GM12878 (cell line): Measurements from ENCODE around the gene CLDN19. TPM values are rescaled to one million over a fixed set of nuclear protein-coding genes. Genes with fewer than 3 reads are reported as not detected.

ENCODE experiments used
- ATAC-seq: fragments of 200-7000 bp; cut with Tn5 transposase; 3 replicates; pipeline ENCODE4 v1.9.1; 2020; ENCODE audit warnings: mild to moderate bottlenecking, moderate library complexity
- BruUV-seq: library from RNA; stranded (reverse); fragments of 400-500 nt; replicated peaks from 2 replicates; lab custom pipeline; 2021; lab: Mats Ljungman, UMichigan
- CTCF ChIA-PET: fragments of 300-600 bp; sonication (Branson Sonifier 250); formaldehyde crosslinking; extraction: SDS; loops from one replicate; lab custom pipeline; 2021; ENCODE audit warnings: inconsistent platforms; lab: Yijun Ruan, JAX
- POLR2A ChIA-PET: fragments of 350-600 bp; formaldehyde crosslinking; extraction: SDS; loops from one replicate; lab custom pipeline; 2021; ENCODE audit warnings: inconsistent platforms; lab: Charles Lee
- RAD21 ChIA-PET: fragments of 300-600 bp; sonication (Branson Sonifier 250); formaldehyde crosslinking; loops from one replicate; lab custom pipeline; 2023; ENCODE audit warnings: antibody characterized with exemption; ENCODE audit not compliant: unreplicated experiment; lab: Charles Lee
- SMC1A ChIA-PET: fragments of 300-600 bp; sonication (Branson Sonifier 250); formaldehyde crosslinking; loops from one replicate; lab custom pipeline; 2023; ENCODE audit not compliant: unreplicated experiment, uncharacterized antibody; lab: Charles Lee
- DNase-seq: peaks from one replicate; pipeline ENCODE4 v3.0.0-alpha.2; 2011; ENCODE audit warnings: low read depth, low spot score
- FAIRE-seq: peaks from 3 replicates; lab custom pipeline; 2011; peaks lifted over from hg19 to GRCh38; lab: Jason Lieb, UNC
- H2AFZ ChIP-seq: 2 replicates; pipeline ENCODE4 v1.6.0; 2011; ENCODE audit warnings: low read depth, low read length, control low read depth; ENCODE audit not compliant: control insufficient read depth
- H3K27ac ChIP-seq: 2 replicates; pipeline ENCODE4 v1.5.1; 2011; ENCODE audit warnings: control low read depth; ENCODE audit not compliant: control insufficient read depth, insufficient read depth
- H3K27me3 ChIP-seq, 2 experiments: replicated peaks in 1 of 2; 2 replicates each; pipeline versions ENCODE4 v1.6.0 to v1.6.1; 2011; ENCODE audit warnings: low read length in 1 of 2; ENCODE audit not compliant: control insufficient read depth in 2 of 2, insufficient read depth in 2 of 2
- H3K36me3 ChIP-seq, 2 experiments: 2 replicates each; pipeline ENCODE4 v1.5.1; 2011; ENCODE audit warnings: low read length in 1 of 2; ENCODE audit not compliant: control insufficient read depth in 2 of 2, insufficient read depth in 2 of 2
- H3K4me1 ChIP-seq: 2 replicates; pipeline ENCODE4 v1.6.1; 2011; ENCODE audit warnings: mild to moderate bottlenecking, low read length, moderate library complexity, mixed read lengths; ENCODE audit not compliant: control insufficient read depth, insufficient read depth
- H3K4me2 ChIP-seq: 2 replicates; pipeline ENCODE4 v1.6.0; 2011; ENCODE audit warnings: control low read depth; ENCODE audit not compliant: control insufficient read depth, insufficient read depth
- H3K4me3 ChIP-seq: fragments of 200-600 bp; sonication (generic); 2 replicates; pipeline ENCODE4 v1.5.1; 2016
- H3K79me2 ChIP-seq: 2 replicates; pipeline ENCODE4 v1.6.0; 2011; ENCODE audit warnings: low read length; ENCODE audit not compliant: control insufficient read depth, insufficient read depth
- H3K9ac ChIP-seq: 2 replicates; pipeline ENCODE4 v1.8.0; 2011; ENCODE audit warnings: low read length, control low read depth, mixed read lengths; ENCODE audit not compliant: control insufficient read depth, insufficient read depth
- H3K9me3 ChIP-seq: replicated peaks from 3 replicates; pipeline ENCODE4 v1.5.1; 2011; ENCODE audit warnings: mild to moderate bottlenecking, low read length; ENCODE audit not compliant: control insufficient read depth, insufficient read depth
- H4K20me1 ChIP-seq: 2 replicates; pipeline ENCODE4 v1.6.0; 2011; ENCODE audit not compliant: control insufficient read depth, insufficient read depth
- ASH2L ChIP-seq: fragments of 300-600, 200-600 bp; sonication (generic); IDR thresholded peaks from 2 replicates; pipeline ENCODE4 v1.6.1; 2017; ENCODE audit warnings: low read depth, mild to moderate bottlenecking, borderline replicate concordance
- BACH1 ChIP-seq: fragments of 450-650 bp; IDR thresholded peaks from 2 replicates; pipeline ENCODE4 v1.6.1; 2017; ENCODE audit warnings: mild to moderate bottlenecking, borderline replicate concordance
- BCL11A ChIP-seq: IDR thresholded peaks from 2 replicates; pipeline ENCODE4 v1.6.1; 2011; ENCODE audit warnings: low read depth, low read length
- IRF4 ChIP-seq: IDR thresholded peaks from 2 replicates; pipeline ENCODE4 v1.6.1; 2011; ENCODE audit warnings: low read depth, low read length
- JUND ChIP-seq: IDR thresholded peaks from 2 replicates; pipeline ENCODE4 v1.6.1; 2012; ENCODE audit warnings: low read depth, mild to moderate bottlenecking, low read length, improper control_type of control experiment, moderate library complexity
- KDM1A ChIP-seq: fragments of 200-600 bp; sonication (generic); IDR thresholded peaks from 2 replicates; pipeline ENCODE4 v1.6.1; 2016; ENCODE audit warnings: borderline replicate concordance
- MYB ChIP-seq: fragments of 150-350 bp; IDR thresholded peaks from 2 replicates; pipeline ENCODE4 v1.6.1; 2014; ENCODE audit warnings: mild to moderate bottlenecking, low read depth, low read length, borderline replicate concordance
- PAX8 ChIP-seq: fragments of 450-650 bp; IDR thresholded peaks from 2 replicates; pipeline ENCODE4 v1.6.1; 2017; ENCODE audit warnings: mild to moderate bottlenecking, moderate library complexity
- POLR2AphosphoS5 ChIP-seq: IDR thresholded peaks from 2 replicates; pipeline ENCODE4 v1.6.1; 2011; ENCODE audit warnings: mild to moderate bottlenecking, low read length, inconsistent platforms
- SP1 ChIP-seq: IDR thresholded peaks from one replicate; pipeline ENCODE4 v1.6.1; 2011; ENCODE audit warnings: low read depth, low read length
- TBL1XR1 ChIP-seq: IDR thresholded peaks from 2 replicates; pipeline ENCODE4 v1.6.1; 2012; ENCODE audit warnings: low read depth, low read length, improper control_type of control experiment
- ZBTB33 ChIP-seq: fragments of 450-650 bp; IDR thresholded peaks from 2 replicates; pipeline ENCODE4 v1.6.1; 2017; ENCODE audit warnings: mild to moderate bottlenecking
- WGBS: methylation state at CpG from one replicate; pipeline ENCODE4 v1.1.6; 2016; ENCODE audit warnings: low lambda C conversion rate; ENCODE audit not compliant: insufficient replicate concordance, insufficient coverage; ENCODE audit errors: missing lambda C conversion rate; 5-methylcytosine and 5-hydroxymethylcytosine counted together
- in situ Hi-C: fragments of 300-500 bp; cut with MboI; formaldehyde crosslinking; loops from 9 replicates; pipeline ENCODE4 v1.14.3; 2018; ENCODE audit warnings: mixed read lengths
- intact Hi-C: fragments of 100-400 bp; cut with micrococcal nuclease; formaldehyde crosslinking; loops from one replicate; pipeline ENCODE4 v1.14.2; 2022; ENCODE audit not compliant: unreplicated experiment
- polyA plus RNA-seq, 11 experiments: library from polyadenylated mRNA; depleted of rRNA in 4 of 11; unstranded in 6 of 11; stranded (reverse) in 5 of 11; fragments of >200 nt; fragmentation: Nextera tagmentation in 4 of 11; fragmentation: Illumina TruSeq in 1 of 11; extraction: Ambion mirVana in 4 of 11; extraction: Trizol in 1 of 11; gene quantifications; 1 replicate in 1 of 11; 2 replicates in 10 of 11; pipeline versions ENCODE4 v1.2.1 to v1.2.3, GENCODE V29; 2011 to 2016; ENCODE audit warnings: inconsistent platforms in 2 of 11, missing spikeins in 2 of 11, low read depth in 1 of 11
- total RNA-seq, 4 experiments: library from RNA; depleted of rRNA in 3 of 4; stranded (reverse); fragments of >200 nt in 3 of 4; fragmentation: Illumina TruSeq in 1 of 4; extraction: Trizol in 1 of 4; gene quantifications; 2 replicates each; pipeline versions ENCODE4 v1.2.1 to v1.2.3, GENCODE V29; 2013 to 2021
- TF ChIP-seq, protein P1 (sequence below): fragments of 450-650 bp; formaldehyde crosslinking; IDR thresholded peaks from 2 replicates; pipeline ENCODE4 v1.4.0; 2020; ENCODE audit warnings: mild to moderate bottlenecking, moderate library complexity
- TF ChIP-seq, protein P2 (sequence below): IDR thresholded peaks from 2 replicates; pipeline ENCODE4 v1.6.1; 2012; ENCODE audit warnings: low read depth, low read length, improper control_type of control experiment
- TF ChIP-seq, protein P3 (sequence below): fragments of 150-350 bp; IDR thresholded peaks from 2 replicates; pipeline ENCODE4 v1.6.1; 2016; ENCODE audit warnings: low read depth, low read length

CLDN19 gene
- total and polyA plus RNA-seq, 10 of the 15 experiments (the other 5 are each of a cell fraction or from before 2014, with no cell fraction given), result not detected

- Histone ChIP-seq H4K20me1 (no peaks in the 10 kb centered on the region; the same call in 1 of the 2 replicates), H3K9ac (no peak overlapping the region), H3K27ac (no peak overlapping the region), H3K79me2 (peaks cover 84% of the 10 kb centered on the region), H3K9me3 (no peaks in the 10 kb centered on the region; the same call in 2 of the 3 replicates), H3K4me3 (peak overlapping the region; percentile 7; the same call in 1 of the 2 replicates), H3K27me3 (no peaks in the 10 kb centered on the region), H3K4me2 (no peak overlapping the region), H3K36me3 (peaks cover 2 to 44% of the 10 kb centered on the region in 2 experiments), H2AFZ (no peak overlapping the region), H3K4me1 (peaks cover 14% of the 10 kb centered on the region)
- ATAC-seq, result no peak
- CTCF ChIA-PET, result interaction anchor here (0.8 to 2.4 kb wide), 7 partner anchors 9 to 347 kb away, joined by 3 to 12 read pairs (median 3); no protein-coding TSS in a partner anchor
- BruUV-seq, result no TSS peak
- RAD21 ChIA-PET, result interaction anchor here (2.3 to 3.0 kb wide), 2 partner anchors 11 to 381 kb away, joined by 7 to 24 read pairs; partner anchors contain the start of gene YBX1
- POLR2A ChIA-PET, result interaction anchor here (0.9 to 1.2 kb wide), 4 partner anchors 14 to 70 kb away, joined by 3 to 4 read pairs (median 4); partner anchors contain the start of gene PPIH
- DNase-seq, result no peak
- FAIRE-seq, result no peak
- SMC1A ChIA-PET, result interaction anchor here (0.9 to 1.3 kb wide), 4 partner anchors 8 to 381 kb away, joined by 3 to 4 read pairs (median 3); no protein-coding TSS in a partner anchor
- in situ Hi-C loops, result no loop called here
- TF ChIP-seq JUND (no peak), ZBTB33 (no peak), IRF4 (no peak), KDM1A (no peak), PAX8 (no peak), ASH2L (no peak), BACH1 (no peak), BCL11A (no peak), SP1 (no peak), POLR2AphosphoS5 (no peak), MYB (no peak), TBL1XR1 (no peak)
- TF ChIP-seq, protein P1, sequence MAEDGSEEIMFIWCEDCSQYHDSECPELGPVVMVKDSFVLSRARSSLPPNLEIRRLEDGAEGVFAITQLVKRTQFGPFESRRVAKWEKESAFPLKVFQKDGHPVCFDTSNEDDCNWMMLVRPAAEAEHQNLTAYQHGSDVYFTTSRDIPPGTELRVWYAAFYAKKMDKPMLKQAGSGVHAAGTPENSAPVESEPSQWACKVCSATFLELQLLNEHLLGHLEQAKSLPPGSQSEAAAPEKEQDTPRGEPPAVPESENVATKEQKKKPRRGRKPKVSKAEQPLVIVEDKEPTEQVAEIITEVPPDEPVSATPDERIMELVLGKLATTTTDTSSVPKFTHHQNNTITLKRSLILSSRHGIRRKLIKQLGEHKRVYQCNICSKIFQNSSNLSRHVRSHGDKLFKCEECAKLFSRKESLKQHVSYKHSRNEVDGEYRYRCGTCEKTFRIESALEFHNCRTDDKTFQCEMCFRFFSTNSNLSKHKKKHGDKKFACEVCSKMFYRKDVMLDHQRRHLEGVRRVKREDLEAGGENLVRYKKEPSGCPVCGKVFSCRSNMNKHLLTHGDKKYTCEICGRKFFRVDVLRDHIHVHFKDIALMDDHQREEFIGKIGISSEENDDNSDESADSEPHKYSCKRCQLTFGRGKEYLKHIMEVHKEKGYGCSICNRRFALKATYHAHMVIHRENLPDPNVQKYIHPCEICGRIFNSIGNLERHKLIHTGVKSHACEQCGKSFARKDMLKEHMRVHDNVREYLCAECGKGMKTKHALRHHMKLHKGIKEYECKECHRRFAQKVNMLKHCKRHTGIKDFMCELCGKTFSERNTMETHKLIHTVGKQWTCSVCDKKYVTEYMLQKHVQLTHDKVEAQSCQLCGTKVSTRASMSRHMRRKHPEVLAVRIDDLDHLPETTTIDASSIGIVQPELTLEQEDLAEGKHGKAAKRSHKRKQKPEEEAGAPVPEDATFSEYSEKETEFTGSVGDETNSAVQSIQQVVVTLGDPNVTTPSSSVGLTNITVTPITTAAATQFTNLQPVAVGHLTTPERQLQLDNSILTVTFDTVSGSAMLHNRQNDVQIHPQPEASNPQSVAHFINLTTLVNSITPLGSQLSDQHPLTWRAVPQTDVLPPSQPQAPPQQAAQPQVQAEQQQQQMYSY, result no peak
- TF ChIP-seq, protein P2, sequence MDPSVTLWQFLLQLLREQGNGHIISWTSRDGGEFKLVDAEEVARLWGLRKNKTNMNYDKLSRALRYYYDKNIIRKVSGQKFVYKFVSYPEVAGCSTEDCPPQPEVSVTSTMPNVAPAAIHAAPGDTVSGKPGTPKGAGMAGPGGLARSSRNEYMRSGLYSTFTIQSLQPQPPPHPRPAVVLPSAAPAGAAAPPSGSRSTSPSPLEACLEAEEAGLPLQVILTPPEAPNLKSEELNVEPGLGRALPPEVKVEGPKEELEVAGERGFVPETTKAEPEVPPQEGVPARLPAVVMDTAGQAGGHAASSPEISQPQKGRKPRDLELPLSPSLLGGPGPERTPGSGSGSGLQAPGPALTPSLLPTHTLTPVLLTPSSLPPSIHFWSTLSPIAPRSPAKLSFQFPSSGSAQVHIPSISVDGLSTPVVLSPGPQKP, result no peak
- TF ChIP-seq, protein P3, sequence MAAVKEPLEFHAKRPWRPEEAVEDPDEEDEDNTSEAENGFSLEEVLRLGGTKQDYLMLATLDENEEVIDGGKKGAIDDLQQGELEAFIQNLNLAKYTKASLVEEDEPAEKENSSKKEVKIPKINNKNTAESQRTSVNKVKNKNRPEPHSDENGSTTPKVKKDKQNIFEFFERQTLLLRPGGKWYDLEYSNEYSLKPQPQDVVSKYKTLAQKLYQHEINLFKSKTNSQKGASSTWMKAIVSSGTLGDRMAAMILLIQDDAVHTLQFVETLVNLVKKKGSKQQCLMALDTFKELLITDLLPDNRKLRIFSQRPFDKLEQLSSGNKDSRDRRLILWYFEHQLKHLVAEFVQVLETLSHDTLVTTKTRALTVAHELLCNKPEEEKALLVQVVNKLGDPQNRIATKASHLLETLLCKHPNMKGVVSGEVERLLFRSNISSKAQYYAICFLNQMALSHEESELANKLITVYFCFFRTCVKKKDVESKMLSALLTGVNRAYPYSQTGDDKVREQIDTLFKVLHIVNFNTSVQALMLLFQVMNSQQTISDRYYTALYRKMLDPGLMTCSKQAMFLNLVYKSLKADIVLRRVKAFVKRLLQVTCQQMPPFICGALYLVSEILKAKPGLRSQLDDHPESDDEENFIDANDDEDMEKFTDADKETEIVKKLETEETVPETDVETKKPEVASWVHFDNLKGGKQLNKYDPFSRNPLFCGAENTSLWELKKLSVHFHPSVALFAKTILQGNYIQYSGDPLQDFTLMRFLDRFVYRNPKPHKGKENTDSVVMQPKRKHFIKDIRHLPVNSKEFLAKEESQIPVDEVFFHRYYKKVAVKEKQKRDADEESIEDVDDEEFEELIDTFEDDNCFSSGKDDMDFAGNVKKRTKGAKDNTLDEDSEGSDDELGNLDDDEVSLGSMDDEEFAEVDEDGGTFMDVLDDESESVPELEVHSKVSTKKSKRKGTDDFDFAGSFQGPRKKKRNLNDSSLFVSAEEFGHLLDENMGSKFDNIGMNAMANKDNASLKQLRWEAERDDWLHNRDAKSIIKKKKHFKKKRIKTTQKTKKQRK, result no peak
- WGBS, result 74% methylated on average over 5 of the region's 5 CpGs
- intact Hi-C loops, result no loop called here
Observed at GRCh38 chr1:42692461-42692860, 47.6 kb downstream of the CLDN19 start.
